ENCODE data around the gene NCAPD2. TPM values are rescaled to one million over a fixed set of nuclear protein-coding genes. Genes with fewer than 3 reads are reported as not detected.

NCAPD2 gene
- total RNA-seq, 1 experiment from 2014 or later, result 117 TPM

- DNase-seq (ENCODE audit: low read depth), result no peak
Measured at GRCh38 chr12:6573001-6573400, 79.1 kb downstream of the NCAPD2 start.

- DNase-seq (ENCODE audit: low read depth), result no peak
Measured at GRCh38 chr12:6574576-6575295, 80.8 kb downstream of the NCAPD2 start.

GRCh38 chr12:6575648-6576047 lies 81.7 kb downstream of the NCAPD2 start:
- no peak for DNase-seq (ENCODE audit: low read depth)

Other genes with a start within 250 kb of the NCAPD2 start
- gene PLEKHG6, start 183.4 kb upstream of the NCAPD2 start, total RNA-seq (2014; rRNA removed; shearing (Covaris generic)), result 0.05 TPM in 1 of 2 replicates, not detected in the other
- gene TNFRSF1A, start 152.0 kb upstream of the NCAPD2 start, total RNA-seq (2014; rRNA removed; shearing (Covaris generic)), result 180 and 233 TPM in 2 replicates
- gene SCNN1A, start 118.5 kb upstream of the NCAPD2 start, total RNA-seq (2014; rRNA removed; shearing (Covaris generic)), result 1.5 and 4.5 TPM in 2 replicates
- 0.34 and 0.49 TPM in 2 replicates for gene LTBR, start 109.9 kb upstream of the NCAPD2 start, total RNA-seq (2014; rRNA removed; shearing (Covaris generic))
- not detected in 2 replicates for gene CD27, start 49.1 kb upstream of the NCAPD2 start, total RNA-seq (2014; rRNA removed; shearing (Covaris generic))
- 5.4 and 12.1 TPM in 2 replicates for gene TAPBPL, start 42.1 kb upstream of the NCAPD2 start, total RNA-seq (2014; rRNA removed; shearing (Covaris generic))
- 0.96 and 2.6 TPM in 2 replicates for gene VAMP1, start 23.4 kb upstream of the NCAPD2 start, total RNA-seq (2014; rRNA removed; shearing (Covaris generic))
- gene MRPL51, start 840 bp upstream of the NCAPD2 start, total RNA-seq (2014; rRNA removed; shearing (Covaris generic)), result 141 and 159 TPM in 2 replicates
- gene GAPDH, start 40.4 kb downstream of the NCAPD2 start, total RNA-seq (2014; rRNA removed; shearing (Covaris generic)), result 6,702 and 8,157 TPM in 2 replicates
- gene IFFO1, start 61.9 kb downstream of the NCAPD2 start, total RNA-seq (2014; rRNA removed; shearing (Covaris generic)), result 5.4 and 13.4 TPM in 2 replicates
- gene NOP2, start 74.2 kb downstream of the NCAPD2 start, total RNA-seq (2014; rRNA removed; shearing (Covaris generic)), result 29.8 and 47.0 TPM in 2 replicates
- 131 and 207 TPM in 2 replicates for gene CHD4, start 113.3 kb downstream of the NCAPD2 start, total RNA-seq (2014; rRNA removed; shearing (Covaris generic))
- 0.27 TPM in 1 of 2 replicates, not detected in the other for gene LPAR5, start 141.9 kb downstream of the NCAPD2 start, total RNA-seq (2014; rRNA removed; shearing (Covaris generic))
- gene ACRBP, start 153.3 kb downstream of the NCAPD2 start, total RNA-seq (2014; rRNA removed; shearing (Covaris generic)), result not detected in 2 replicates
- 19.3 and 37.8 TPM in 2 replicates for gene ING4, start 169.0 kb downstream of the NCAPD2 start, total RNA-seq (2014; rRNA removed; shearing (Covaris generic))
- gene ZNF384, start 195.3 kb downstream of the NCAPD2 start, total RNA-seq (2014; rRNA removed; shearing (Covaris generic)), result 18.1 and 25.0 TPM in 2 replicates
- gene PIANP, start 206.7 kb downstream of the NCAPD2 start, total RNA-seq (2014; rRNA removed; shearing (Covaris generic)), result 0.12 TPM in 1 of 2 replicates, not detected in the other
- gene COPS7A, start 229.9 kb downstream of the NCAPD2 start, total RNA-seq (2014; rRNA removed; shearing (Covaris generic)), result 60.2 and 66.0 TPM in 2 replicates

Measured in M059J (cell line).